GM21717 (cell line): Measurements from ENCODE around the gene TGFB3.
"Not testable (repeated sequence)": the region's sequence is repeated elsewhere in the genome, so short reads cannot be mapped to it uniquely, and the experiment has no call there.

Experiments used
- ATAC-seq: cut with Tn5 transposase; IDR thresholded peaks from one replicate; pipeline ENCODE4 v1.9.1; 2021; ENCODE audit warnings: mild to moderate bottlenecking, moderate library complexity; ENCODE audit not compliant: unreplicated experiment

TGFB3 gene

GRCh38 chr14:75961662-75962061, 20.1 kb downstream of the TGFB3 start:
- ATAC-seq = no peak

DNA sequence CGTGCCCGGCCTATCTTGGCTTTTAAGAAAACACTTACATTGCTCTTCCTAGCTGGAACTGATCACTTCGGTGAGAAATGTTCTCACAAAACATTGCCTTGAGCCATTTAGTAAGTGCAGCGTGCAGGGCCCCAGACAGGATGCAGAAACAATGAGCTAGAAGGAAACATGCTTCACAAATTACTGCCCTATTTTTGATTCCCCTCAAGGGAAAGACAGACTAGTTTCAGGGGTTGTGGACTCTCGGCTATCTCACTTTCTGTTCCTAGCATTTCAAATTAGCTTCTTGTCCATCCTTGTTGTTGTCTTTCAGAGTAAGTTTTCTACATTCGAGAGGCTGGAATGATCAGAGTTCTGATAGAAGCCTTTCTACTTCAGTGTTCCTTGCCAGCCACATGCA, 21.6 kb downstream of the TGFB3 start:
- peak; percentile 61 for ATAC-seq

DNA sequence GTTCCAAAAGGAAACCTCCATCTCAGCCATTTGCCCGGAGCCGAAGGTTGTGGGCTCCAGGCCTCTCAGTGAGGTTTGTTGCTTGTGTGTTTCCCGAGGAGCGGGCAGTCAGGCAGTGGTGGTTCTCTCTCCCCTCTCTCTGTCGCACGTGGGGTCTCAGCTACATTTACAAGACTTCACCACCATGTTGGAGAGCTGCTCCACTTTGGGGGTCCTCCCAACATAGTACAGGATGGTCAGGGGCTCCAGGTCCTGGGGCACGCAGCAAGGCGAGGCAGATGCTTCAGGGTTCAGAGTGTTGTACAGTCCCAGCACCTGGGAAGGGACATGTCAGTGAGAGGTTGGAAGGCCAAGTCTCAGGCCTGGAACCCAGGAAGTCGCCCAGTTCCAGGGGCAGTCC, 22.8 kb downstream of the TGFB3 start:
- no peak for ATAC-seq

- no peak for ATAC-seq
Measured at GRCh38 chr14:75952489-75952888, 29.3 kb downstream of the TGFB3 start.

- ATAC-seq = no peak
Measured at GRCh38 chr14:75946785-75947184, 35.0 kb downstream of the TGFB3 start.

GRCh38 chr14:75944607-75945241, 37.1 kb downstream of the TGFB3 start:
- no peak for ATAC-seq

- no peak for ATAC-seq
Measured at GRCh38 chr14:75941030-75941429, 40.8 kb downstream of the TGFB3 start.

GRCh38 chr14:75939200-75939599, 42.6 kb downstream of the TGFB3 start:
- no peak for ATAC-seq

DNA sequence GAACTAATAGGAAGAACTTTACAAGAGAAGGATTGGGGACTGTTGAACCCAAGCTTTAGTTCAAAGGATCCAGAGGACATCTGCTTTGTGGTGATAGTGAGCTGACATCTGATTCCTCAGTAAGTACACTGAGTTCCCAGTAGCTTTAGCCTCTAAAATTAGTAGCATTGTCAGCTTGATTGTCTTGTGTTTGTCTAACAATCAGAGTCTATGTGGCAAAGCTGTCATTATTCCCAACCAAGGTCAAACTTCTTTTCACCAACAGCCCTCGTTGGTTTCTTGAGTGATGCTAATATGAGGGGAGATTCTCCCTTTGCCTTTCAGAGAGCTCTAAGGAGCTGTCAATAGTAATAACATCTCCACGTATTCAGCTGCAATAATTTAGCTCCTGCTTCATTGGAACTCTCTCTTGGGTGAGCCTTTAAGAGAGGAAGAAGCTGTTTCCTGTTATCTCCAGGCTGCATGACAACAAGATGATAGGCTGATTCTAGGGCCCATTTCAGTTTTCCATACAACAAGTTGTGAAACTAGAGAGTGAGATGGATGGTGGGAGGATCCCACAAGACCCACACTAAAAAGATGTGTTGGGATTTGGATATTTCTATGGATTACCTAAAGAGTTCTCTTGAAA, 46.7 kb downstream of the TGFB3 start:
- no peak for ATAC-seq

GRCh38 chr14:75933712-75934296, 48.0 kb downstream of the TGFB3 start:
- ATAC-seq = no peak

DNA sequence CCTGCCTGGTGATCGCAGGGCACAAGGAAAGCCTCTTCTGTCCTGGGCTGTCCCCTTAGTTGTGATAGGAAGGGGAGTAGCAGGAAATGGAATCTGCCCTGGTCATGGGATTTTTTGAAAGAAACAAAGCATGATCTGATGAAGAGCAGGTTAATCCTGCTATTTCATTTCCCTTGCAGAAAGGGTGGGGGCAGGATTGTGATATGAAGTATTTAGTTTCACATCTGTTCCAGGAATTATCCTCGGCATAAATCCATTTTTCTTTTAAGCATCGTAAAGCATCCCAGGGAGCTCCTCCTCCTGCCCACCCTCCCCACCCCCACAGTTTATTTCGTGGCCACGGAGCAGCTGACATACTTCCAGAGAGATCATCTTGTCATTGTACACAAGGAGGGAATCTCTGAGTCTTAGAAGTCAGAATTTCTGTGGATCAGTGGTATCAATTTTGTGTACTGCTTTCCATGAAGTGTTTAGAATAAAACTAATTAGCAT, 53.1 kb downstream of the TGFB3 start:
- no peak for ATAC-seq

DNA sequence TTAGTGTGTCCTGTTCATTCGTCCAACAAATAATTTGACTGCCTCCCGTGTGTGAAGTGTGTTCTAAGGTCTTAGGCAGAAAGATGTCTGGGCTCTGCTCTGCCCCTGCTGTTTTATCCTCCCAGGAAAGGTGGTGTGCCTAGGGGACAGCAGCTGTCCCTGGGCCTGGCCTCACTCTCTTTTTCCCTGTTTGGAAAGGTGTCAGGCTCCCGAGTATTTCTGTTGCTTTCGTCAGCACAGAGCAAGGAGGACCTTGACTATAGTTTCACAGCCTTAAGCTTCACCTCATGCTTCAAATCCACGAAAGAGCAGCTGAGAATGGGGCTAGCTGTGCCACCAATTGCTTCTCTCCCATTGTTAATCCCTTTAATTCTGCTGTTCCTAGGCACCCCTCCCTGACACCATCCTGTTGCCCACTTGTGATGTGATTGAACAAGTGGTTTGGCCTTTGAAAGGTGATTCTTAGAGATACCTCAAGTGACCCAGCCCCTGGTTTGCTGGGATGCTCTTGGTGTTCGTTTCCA, 54.2 kb downstream of the TGFB3 start:
- ATAC-seq = no peak

- no peak for ATAC-seq
Measured at GRCh38 chr14:75926431-75927115, 55.2 kb downstream of the TGFB3 start.

- ATAC-seq = not testable (repeated sequence)
Measured at GRCh38 chr14:75925141-75925840, 56.5 kb downstream of the TGFB3 start.

- not testable (repeated sequence) for ATAC-seq
Measured at GRCh38 chr14:75920421-75920820, 61.4 kb downstream of the TGFB3 start.

DNA sequence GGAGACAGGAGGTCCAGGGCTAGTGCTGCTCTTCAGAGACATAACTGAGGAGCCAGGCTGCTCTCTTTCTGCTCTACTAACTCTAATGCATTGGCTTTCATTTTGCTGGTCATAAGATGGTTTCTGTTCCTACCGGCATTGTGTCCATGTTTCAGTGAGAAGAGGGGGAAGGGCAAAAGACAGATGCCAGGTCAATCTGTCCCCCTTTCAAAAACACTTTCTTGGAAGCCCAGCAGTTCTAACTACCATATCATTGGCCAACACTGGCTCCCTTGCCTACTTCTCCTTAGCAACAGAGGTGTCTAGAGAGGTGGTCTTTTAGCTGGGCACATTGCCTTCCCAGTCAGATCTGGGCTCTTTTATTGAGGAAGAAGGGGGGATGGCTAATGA, 63.9 kb downstream of the TGFB3 start:
- no peak for ATAC-seq

DNA sequence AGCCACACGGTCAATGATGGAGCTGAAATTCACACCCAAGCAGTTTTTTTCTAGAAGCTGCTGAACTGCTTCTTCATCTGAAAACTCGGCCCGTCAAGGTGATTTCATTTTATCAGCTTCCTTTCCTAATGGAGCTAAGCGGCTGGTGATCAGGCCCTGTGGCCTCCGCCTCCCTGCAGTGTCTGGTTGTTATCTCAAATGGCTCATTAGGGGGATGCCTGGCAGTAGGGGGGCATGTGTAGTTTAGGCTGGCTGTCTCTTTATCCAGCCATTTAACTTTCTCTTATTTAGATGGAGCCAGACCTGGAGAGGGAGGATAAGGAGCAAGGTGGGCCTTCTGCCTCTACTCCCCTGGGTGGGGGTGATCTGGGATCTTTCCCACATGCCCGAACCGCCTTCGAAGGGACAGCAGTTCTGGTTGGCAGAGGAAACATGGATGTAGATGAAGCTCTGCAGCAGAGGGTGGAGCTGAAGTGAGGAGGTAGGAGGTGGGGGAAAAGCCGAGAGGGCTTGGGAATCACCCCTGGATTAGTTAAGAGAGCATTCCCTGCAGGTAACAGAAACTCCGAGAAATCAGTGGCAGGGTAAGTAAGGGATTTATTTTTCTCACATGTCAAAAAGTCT, 64.4 kb downstream of the TGFB3 start:
- ATAC-seq = no peak

DNA sequence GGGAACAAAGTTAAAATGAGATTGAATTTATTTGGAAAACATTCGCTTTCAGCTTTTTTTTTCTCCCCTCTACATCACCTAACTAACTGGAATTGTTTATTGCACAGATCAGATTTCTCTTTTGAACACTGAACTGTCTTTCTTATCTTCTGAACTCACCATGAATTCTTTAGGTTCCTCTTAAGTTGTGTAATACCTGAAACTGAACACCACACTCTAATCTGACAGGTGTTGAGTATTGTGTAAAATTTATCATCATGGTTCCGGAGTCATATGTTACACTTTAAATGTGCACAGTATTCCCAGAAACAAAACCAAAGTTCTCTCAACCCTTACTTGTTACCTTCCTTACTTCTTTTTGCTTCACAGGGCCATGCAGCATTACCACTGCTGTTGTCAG, 66.8 kb downstream of the TGFB3 start:
- ATAC-seq = no peak

GRCh38 chr14:75913183-75913582, 68.6 kb downstream of the TGFB3 start:
- ATAC-seq = no peak

- ATAC-seq = no peak
Measured at GRCh38 chr14:75911883-75912282, 69.9 kb downstream of the TGFB3 start.
